Gastrocnemius medialis (tissue), 4 donors: ENCODE results near the gene FAM110A.

ENCODE experiments used
- CTCF ChIP-seq, 5 experiments: fragments of 450-650 bp in 3 of 5; fragments of 200-600 bp in 2 of 5; sonication (generic) in 2 of 5; IDR thresholded peaks in 4 of 5; conservative IDR thresholded peaks in 1 of 5; 1 replicate in 4 of 5; 2 replicates in 1 of 5; pipeline ENCODE4 v1.5.1; 2016 to 2019; ENCODE audit warnings: antibody characterized with exemption in 5 of 5, mild to moderate bottlenecking in 3 of 5, moderate library complexity in 3 of 5
- POLR2A ChIP-seq, 2 donors: fragments of 450-650 bp; IDR thresholded peaks; one replicate each; pipeline ENCODE4 v1.6.1; 2017; ENCODE audit warnings: antibody characterized with exemption in 2 of 2, mild to moderate bottlenecking in 2 of 2, moderate library complexity in 2 of 2

- TF ChIP-seq CTCF (IDR thresholded peaks at IDR 0.05 in 4 of 5, conservative IDR thresholded peaks at IDR 0.05 in 1 of 5) (no peak), POLR2A (IDR thresholded peaks at IDR 0.05) (no peak)
Observed at GRCh38 chr20:813390-813789, 20.1 kb upstream of the FAM110A start.
